Cardiac muscle cell (in vitro differentiated cells and primary cell): ENCODE data around the gene ATG16L2. TPM values are rescaled to one million over a fixed set of nuclear protein-coding genes. Genes with fewer than 3 reads are reported as not detected.
"Not testable (repeated sequence)": the region's sequence is repeated elsewhere in the genome, so short reads cannot be mapped to it uniquely, and the experiment has no call there.

ENCODE experiments used
- DNase-seq, 2 donors: peaks; one replicate each; pipeline versions ENCODE4 v3.0.0 to v3.0.0-alpha.2; 2010 to 2017; ENCODE audit warnings: low read depth in 1 of 2, low spot score in 1 of 2
- H3K27ac ChIP-seq: fragments of 200-600 bp; sonication (generic); 2 replicates; pipeline ENCODE4 v1.5.1; 2016
- H3K27me3 ChIP-seq: fragments of 200-600 bp; sonication (generic); 2 replicates; pipeline ENCODE4 v1.6.0; 2016; ENCODE audit warnings: control low read depth
- H3K36me3 ChIP-seq: fragments of 200-600 bp; sonication (generic); 2 replicates; pipeline ENCODE4 v1.5.1; 2016; ENCODE audit warnings: control low read depth
- H3K4me1 ChIP-seq: fragments of 200-600 bp; sonication (generic); 2 replicates; pipeline ENCODE4 v1.8.1; 2017; ENCODE audit warnings: low read depth, mild to moderate bottlenecking, mixed run types
- H3K4me3 ChIP-seq: fragments of 200-600 bp; sonication (generic); 2 replicates; pipeline ENCODE4 v1.5.1; 2016; ENCODE audit warnings: mild to moderate bottlenecking
- H3K9me3 ChIP-seq: fragments of 200-600 bp; sonication (generic); 2 replicates; pipeline ENCODE4 v1.5.1; 2017; ENCODE audit warnings: low read depth, mild to moderate bottlenecking, control low read depth
- CTCF ChIP-seq: IDR thresholded peaks from 2 replicates; pipeline ENCODE4 v1.5.1; 2012; ENCODE audit warnings: low read depth, mild to moderate bottlenecking, low read length
- polyA plus RNA-seq: library from polyadenylated mRNA; unstranded; fragments of >200 nt; fragmentation: Nextera tagmentation; extraction: Ambion mirVana; gene quantifications from 2 replicates; pipeline ENCODE4 v1.2.1, GENCODE V29; 2016
- total RNA-seq: library from RNA; depleted of rRNA; stranded (reverse); fragments of >200 nt; gene quantifications from 2 replicates; pipeline ENCODE4 v1.2.3, GENCODE V29; 2016

The ATG16L2 gene
- total and polyA plus RNA-seq, 2 experiments from 2014 or later, result 47.8 to 66.8 TPM

GRCh38 chr11:72856551-72857345 lies 42.5 kb downstream of the ATG16L2 start:
- TF ChIP-seq CTCF, result peak; percentile 22
- H3K36me3 ChIP-seq, result no peaks in the 10 kb centered on the region
- H3K9me3 ChIP-seq, result no peaks in the 10 kb centered on the region
- H3K27me3 ChIP-seq, result no peaks in the 10 kb centered on the region
- H3K4me3 ChIP-seq, result no peak overlapping the region
- H3K4me1 ChIP-seq, result peaks cover 12% of the 10 kb centered on the region
- H3K27ac ChIP-seq, result no peak overlapping the region
- DNase-seq, result peak in 1 of 2 donors; percentile 75

- not testable (repeated sequence) for H3K27ac ChIP-seq, H3K36me3 ChIP-seq, DNase-seq, H3K9me3 ChIP-seq, H3K27me3 ChIP-seq, H3K4me3 ChIP-seq
- peaks cover 12% of the 10 kb centered on the region for H3K4me1 ChIP-seq
Measured at GRCh38 chr11:72858267-72858666, 44.1 kb downstream of the ATG16L2 start.

GRCh38 chr11:72859126-72859525 lies 44.9 kb downstream of the ATG16L2 start:
- H3K27ac ChIP-seq, result no peak overlapping the region
- TF ChIP-seq CTCF, result no peak
- no peaks in the 10 kb centered on the region for H3K9me3 ChIP-seq
- peaks cover 12% of the 10 kb centered on the region for H3K4me1 ChIP-seq
- DNase-seq, result no peak
- no peaks in the 10 kb centered on the region for H3K36me3 ChIP-seq
- no peak overlapping the region for H3K4me3 ChIP-seq
- no peaks in the 10 kb centered on the region for H3K27me3 ChIP-seq

GRCh38 chr11:72860010-72860409 lies 45.8 kb downstream of the ATG16L2 start:
- H3K27ac ChIP-seq, result no peak overlapping the region
- no peak for TF ChIP-seq CTCF
- peaks cover 15% of the 10 kb centered on the region for H3K4me1 ChIP-seq
- no peaks in the 10 kb centered on the region for H3K9me3 ChIP-seq
- DNase-seq, result no peak
- H3K36me3 ChIP-seq, result no peaks in the 10 kb centered on the region
- no peaks in the 10 kb centered on the region for H3K27me3 ChIP-seq
- no peak overlapping the region for H3K4me3 ChIP-seq

- no peaks in the 10 kb centered on the region for H3K36me3 ChIP-seq
- no peaks in the 10 kb centered on the region for H3K9me3 ChIP-seq
- DNase-seq, result no peak
- peaks cover 15% of the 10 kb centered on the region for H3K4me1 ChIP-seq
- H3K27ac ChIP-seq, result no peak overlapping the region
- no peaks in the 10 kb centered on the region for H3K27me3 ChIP-seq
- TF ChIP-seq CTCF, result no peak
- H3K4me3 ChIP-seq, result no peak overlapping the region
Measured at GRCh38 chr11:72860592-72860991, 46.4 kb downstream of the ATG16L2 start.

GRCh38 chr11:72863091-72863490 lies 48.9 kb downstream of the ATG16L2 start:
- Histone ChIP-seq H3K27ac (no peak overlapping the region), H3K27me3 (no peaks in the 10 kb centered on the region), H3K9me3 (no peaks in the 10 kb centered on the region), H3K4me3 (no peak overlapping the region), H3K36me3 (no peaks in the 10 kb centered on the region), H3K4me1 (peaks cover 3% of the 10 kb centered on the region)
- DNase-seq, result no peak
- no peak for TF ChIP-seq CTCF
